ENCODE results near the gene ZNF682. TPM values are rescaled to one million over a fixed set of nuclear protein-coding genes. Genes with fewer than 3 reads are reported as not detected.

ZNF682 gene
- total and polyA plus RNA-seq, 2 of the 13 experiments (the other 11 are each of a cell fraction or from before 2014, with no cell fraction given) = 2.0 to 7.2 TPM

DNA sequence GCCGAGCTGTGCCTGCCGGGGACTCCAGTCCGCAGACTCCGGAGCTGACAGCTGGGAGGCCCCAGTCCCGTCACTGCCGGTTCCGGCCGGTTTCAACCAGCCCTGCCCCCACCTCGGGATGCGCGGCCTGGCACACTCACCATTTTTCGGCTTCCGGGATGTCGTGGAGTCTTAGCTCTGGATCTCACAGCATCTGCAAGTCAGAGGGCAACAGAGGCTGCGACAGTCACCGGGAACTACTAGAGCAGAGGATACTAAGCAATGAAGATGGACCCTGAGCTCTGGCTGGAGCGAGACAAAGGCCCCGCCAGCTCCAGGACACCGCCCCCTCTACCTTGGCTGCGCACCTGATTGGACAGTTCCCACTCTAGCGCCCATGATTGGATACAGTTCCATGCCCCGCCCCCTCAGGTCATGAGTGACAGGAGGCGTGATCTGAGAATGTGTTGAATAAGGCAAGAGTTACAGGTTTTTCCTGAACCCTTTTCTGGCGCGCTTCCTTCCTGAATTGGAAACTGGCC is at the start of gene ZNF682 (continued):
- TF ChIP-seq ZNF280B (CRISPR knock-in tag; IDR thresholded peaks at IDR 0.05; ENCODE audit: borderline replicate concordance) = no peak
- TF ChIP-seq NFAT5 (CRISPR knock-in tag; IDR thresholded peaks at IDR 0.05) = no peak
- TF ChIP-seq ZNF17 (CRISPR knock-in tag; IDR thresholded peaks at IDR 0.05) = no peak
- no peak for TF ChIP-seq ATM (IDR thresholded peaks at IDR 0.05; ENCODE audit: borderline replicate concordance)
- peak; percentile 85 for TF ChIP-seq PRDM15 (CRISPR knock-in tag; IDR thresholded peaks at IDR 0.05)
- TF ChIP-seq ZNF382 (CRISPR knock-in tag; IDR thresholded peaks at IDR 0.05; ENCODE audit: borderline replicate concordance) = no peak
- TF ChIP-seq POGK (CRISPR knock-in tag; conservative IDR thresholded peaks at IDR 0.05) = no peak
- no peak; the same call in 1 of the 2 replicates for TF ChIP-seq PHF21A (CRISPR knock-in tag; IDR thresholded peaks at IDR 0.05)
- no peak for TF ChIP-seq SP1 (IDR thresholded peaks at IDR 0.05)
- TF ChIP-seq SP1 (CRISPR knock-in tag; IDR thresholded peaks at IDR 0.05) = peak; percentile 77
- peak; percentile 61; the same call in 1 of the 2 replicates for TF ChIP-seq SIN3B (IDR thresholded peaks at IDR 0.05; ENCODE audit: low read length)
- TF ChIP-seq ZNF350 (CRISPR knock-in tag; IDR thresholded peaks at IDR 0.05; ENCODE audit: borderline replicate concordance, low read depth) = no peak
- 0 out of 2 replicates have a peak, but pooled peaks have one; percentile 42 for TF ChIP-seq HES4 (CRISPR knock-in tag; IDR thresholded peaks at IDR 0.05; ENCODE audit: borderline replicate concordance)
- TF ChIP-seq MED8 (CRISPR knock-in tag; IDR thresholded peaks at IDR 0.05; ENCODE audit: insufficient replicate concordance) = no peak
- 0 out of 2 replicates have a peak, but pooled peaks have one; percentile 13 for TF ChIP-seq ELF3 (CRISPR knock-in tag; IDR thresholded peaks at IDR 0.05)
- no peak for TF ChIP-seq ZSCAN9 (CRISPR knock-in tag; IDR thresholded peaks at IDR 0.05; ENCODE audit: borderline replicate concordance)
- TF ChIP-seq ZNF343 (CRISPR knock-in tag; IDR thresholded peaks at IDR 0.05) = no peak

All from HepG2 (cell line).